LNCAP (cell line): Measurements from ENCODE around the gene SRBD1.

Experiments
- CTCF ChIP-seq: fragments of 450-650 bp; IDR thresholded peaks from 2 replicates; pipeline ENCODE4 v1.5.1; 2017; ENCODE audit warnings: mild to moderate bottlenecking

The SRBD1 gene

DNA sequence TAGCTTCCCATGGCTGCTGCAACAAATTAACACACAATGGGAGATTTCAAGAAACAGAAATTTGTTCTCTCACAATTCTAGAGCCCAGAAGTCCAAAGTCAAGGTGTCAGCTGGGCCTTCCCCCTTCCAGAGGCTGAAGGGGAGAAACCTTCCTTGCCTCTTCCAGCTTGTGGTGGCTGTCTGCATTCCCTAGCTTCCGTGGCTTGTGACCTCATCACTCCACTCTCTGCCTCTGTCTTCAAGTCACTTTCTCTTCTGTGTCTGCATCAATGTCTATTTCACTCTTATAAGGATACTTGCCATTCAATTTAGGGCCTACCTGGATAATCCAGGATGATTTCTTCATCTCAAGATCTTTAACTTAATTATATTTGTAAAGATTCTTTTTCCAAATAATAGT is 16.8 kb upstream of the SRBD1 start:
- no peak for TF ChIP-seq CTCF

GRCh38 chr2:45626387-45627221 is 15.5 kb upstream of the SRBD1 start:
- TF ChIP-seq CTCF, result no peak

DNA sequence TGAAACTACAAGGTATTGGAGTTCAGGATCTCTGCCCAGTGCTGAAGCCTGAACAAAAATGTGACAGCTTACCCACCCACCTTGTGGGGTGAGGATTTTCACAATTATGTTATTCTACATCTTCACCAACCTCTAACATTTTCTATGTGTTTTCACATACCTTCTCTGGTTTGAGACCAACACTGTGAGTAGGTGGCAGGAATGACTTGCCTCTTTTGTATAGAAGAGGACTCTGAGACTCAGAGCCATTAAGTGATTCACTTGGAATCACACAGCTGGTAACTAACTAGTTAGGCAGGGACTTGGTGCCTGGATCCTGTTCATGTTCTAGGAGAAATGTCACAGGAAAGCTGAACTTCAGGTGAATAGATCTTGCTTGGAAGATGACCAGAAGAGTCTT is 14.8 kb upstream of the SRBD1 start:
- TF ChIP-seq CTCF, result no peak

GRCh38 chr2:45623098-45623497 is 12.0 kb upstream of the SRBD1 start:
- no peak for TF ChIP-seq CTCF

GRCh38 chr2:45622336-45623075 is 11.4 kb upstream of the SRBD1 start:
- no peak for TF ChIP-seq CTCF

- no peak for TF ChIP-seq CTCF
Observed at GRCh38 chr2:45617496-45617895, 6.4 kb upstream of the SRBD1 start.

DNA sequence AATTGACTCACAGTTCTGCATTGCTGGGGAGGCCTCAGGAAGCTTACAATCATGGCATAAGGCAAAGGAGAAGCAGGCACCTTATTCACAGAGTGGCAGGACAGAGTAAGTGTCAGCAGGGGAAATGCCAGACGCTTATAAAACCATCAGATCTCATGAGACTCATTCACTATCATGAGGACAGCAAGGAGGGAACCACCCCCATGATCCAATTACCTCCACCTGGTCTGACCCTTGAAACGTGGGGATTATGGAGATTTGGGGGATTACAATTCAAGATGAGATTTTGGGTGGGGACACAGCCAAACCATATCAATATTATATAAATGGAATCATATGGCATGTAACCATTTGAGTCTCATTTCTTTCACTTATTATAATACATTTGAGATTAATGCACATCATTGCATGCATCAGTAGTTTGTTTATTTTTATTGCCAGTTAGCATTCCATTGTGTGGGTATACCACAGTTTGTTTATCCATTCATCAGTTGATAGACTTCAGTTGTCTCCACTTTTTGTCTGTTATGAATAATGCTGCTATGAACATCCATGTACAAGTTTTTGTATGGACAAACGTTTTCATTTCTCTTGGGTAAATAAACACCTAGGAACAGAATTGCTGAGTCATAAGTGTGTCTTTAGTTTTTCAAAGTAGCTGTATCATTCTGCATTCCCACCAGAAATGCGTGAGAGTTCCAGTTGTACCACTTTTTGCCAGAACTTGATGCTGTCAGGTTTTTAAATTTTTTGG is 5.8 kb upstream of the SRBD1 start:
- no peak for TF ChIP-seq CTCF
